Left renal cortex interstitium (tissue), 4 donors: ENCODE results near the gene ZNG1B. TPM values are rescaled to one million over a fixed set of nuclear protein-coding genes. Genes with fewer than 3 reads are reported as not detected.
"Not testable (repeated sequence)": the region's sequence is repeated elsewhere in the genome, so short reads cannot be mapped to it uniquely, and the experiment has no call there.

Source experiments
- DNase-seq, 4 donors: peaks; one replicate each; pipeline ENCODE4 v3.0.0-alpha.2; 2013; ENCODE audit warnings: low read depth in 4 of 4, low spot score in 2 of 4, missing footprints in 1 of 4
- polyA plus RNA-seq, 4 donors: library from polyadenylated mRNA; unstranded; fragments of 120-200 nt; gene quantifications; one replicate each; pipeline ENCODE4 v1.2.1, GENCODE V29; 2013; ENCODE audit not compliant: insufficient read length in 4 of 4

Gene ZNG1B
- polyA plus RNA-seq, result 10 to 100 TPM; 51.4 to 66.3 (median 53.8) TPM

DNA sequence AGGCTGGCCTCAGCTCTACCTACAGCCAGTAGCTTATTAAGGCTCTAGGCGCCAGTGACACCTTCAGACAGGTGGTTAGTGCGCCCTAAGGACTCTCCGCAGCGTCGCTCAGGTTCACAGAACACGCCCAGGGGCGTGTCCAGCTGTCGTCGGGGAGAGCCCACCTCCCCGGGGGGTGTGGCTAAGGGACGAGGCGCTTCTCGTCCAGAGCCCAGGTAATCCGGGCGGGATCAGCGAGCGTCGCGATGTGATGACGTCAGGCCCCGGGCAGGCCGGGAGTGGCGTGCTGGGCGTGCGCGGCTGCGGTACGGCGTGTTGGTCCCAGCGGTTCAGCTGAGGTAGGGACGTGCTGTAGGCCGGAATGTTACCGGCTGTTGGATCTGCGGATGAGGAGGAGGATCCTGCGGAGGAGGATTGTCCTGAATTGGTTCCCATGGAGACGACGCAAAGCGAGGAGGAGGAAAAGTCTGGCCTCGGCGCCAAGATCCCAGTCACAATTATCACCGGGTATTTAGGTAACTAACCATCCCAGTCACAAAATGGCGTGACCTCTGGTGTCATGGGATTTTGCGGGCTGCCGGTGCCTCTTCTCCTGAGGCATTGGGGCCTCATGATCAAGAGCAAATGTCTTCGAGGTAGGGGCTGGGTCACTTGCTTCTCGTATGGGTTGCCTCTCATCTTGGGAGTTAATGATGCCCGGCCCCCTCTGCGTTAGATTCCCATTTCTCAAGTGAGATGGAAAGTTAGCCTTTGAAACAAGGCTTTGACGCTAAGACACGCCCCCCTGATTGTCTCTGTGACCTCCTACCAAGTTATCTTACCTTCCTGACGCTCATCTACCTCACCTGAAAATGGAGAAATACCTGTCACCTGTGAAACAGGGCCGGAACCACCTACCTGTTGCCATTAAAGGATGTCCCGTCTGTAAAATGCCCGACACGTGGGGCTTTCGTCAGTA is at the start of gene ZNG1B:
Gene ZNG1B (plus strand): TSS at position 184 of the 958 bp plus-strand sequence. CDS start 178 bp downstream, at position 362.
- peak in 3 of 4 donors; percentile 1 to 5 (median 2) for DNase-seq

DNA sequence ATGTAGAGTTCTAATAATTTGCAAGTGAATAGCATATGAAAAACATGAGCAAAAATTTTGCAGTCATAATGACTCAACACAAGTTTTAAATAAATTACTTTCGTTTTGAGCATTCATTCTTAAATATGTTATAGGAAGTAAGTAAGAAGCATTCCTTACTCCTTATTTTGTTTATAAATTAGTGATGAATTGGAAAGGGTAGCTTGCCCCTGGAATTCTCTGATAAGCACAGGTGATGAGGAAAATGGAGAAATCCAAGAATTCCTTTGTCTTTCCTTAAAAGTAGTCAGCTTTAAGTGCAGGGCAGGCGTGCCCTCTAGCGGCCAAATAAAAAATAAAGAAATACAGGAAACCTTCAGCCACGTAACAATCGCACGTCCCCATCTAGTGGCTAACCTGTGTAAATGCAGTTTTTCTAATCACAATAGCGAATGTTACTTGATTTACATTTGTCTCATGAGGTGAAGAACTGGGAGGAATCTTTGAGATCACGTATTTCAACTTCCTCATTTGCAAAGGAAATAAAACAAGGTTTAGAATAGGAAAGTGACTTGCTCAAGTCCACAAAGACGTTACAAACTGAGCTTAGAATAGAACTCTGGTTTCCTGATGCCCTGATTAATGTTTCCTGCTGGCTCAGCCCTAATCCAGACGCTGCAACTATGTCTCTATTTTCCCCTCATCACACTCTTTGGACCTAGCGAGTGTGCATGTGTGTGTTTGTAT is 47.2 kb upstream of the ZNG1B start:
- peak in 3 of 4 donors; percentile 59 to 67 (median 61) for DNase-seq

DNA sequence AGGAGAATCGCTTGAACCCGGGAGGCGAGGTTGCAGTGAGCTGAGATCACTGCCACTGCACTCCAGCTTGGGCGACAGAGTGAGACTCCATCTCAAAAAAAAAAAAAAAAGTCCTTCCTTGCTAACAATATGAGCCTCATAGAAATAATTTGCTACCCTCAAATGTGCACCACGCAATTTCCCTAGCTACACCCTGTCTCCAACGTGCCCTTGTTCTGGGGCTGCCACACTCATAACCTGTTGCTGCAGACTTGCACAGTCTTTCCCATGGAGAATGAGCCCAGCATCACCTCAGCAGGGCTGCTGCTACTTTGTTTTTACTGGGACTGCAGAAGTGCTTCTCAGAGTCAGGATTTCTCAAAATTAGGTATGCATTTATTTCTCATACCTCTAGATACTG is 46.4 kb upstream of the ZNG1B start:
- no peak for DNase-seq

DNA sequence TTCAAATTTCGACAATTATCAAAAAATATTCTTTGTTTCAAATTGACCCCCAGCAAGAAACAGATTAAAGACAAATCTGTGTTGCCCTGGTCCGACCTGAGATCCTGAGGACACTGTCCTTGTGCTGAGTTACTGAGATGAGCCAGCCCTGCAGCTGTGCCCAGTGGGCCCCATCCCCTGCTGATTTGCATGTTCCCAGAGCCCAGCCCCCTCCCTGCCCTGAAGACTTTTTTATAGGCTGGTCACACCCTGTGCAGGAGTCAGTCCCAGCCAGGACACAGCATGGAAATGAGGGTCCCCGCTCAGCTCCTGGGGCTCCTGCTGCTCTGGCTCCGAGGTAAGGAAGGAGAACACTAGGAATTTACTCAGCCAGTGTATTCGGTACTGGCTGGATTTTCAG is 31.4 kb upstream of the ZNG1B start:
- no peak for DNase-seq

DNA sequence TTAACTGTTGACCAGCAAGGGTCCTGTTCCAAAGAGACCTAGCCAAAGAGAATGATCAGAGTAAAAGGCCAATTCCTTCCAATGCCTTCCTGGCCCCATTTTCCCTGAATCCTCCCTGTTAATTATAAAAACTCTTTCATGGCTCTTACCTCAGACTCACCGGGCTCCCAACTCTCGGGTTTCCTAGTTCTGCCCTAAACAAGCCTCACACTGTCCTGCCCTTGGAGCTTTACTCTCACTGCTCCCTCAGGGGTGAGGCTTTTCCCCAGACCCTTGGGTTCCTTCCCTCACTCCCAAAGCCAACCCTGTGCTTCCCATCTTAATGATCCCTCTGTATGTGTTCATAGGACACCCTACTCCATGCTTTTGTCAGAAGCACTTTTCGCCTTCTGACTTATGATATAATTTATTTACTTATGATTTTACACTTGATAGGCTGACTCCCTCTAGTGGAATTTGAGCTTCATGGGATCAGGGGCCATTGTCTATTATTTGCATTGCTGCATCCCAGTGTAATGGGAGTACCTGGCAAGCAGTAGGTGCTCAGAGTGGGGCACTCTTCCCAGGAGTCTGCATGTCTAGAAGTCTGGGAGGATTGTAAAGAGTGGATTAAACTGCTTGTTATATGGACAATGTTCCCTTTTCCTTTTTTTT is 29.9 kb upstream of the ZNG1B start:
- no peak for DNase-seq

DNA sequence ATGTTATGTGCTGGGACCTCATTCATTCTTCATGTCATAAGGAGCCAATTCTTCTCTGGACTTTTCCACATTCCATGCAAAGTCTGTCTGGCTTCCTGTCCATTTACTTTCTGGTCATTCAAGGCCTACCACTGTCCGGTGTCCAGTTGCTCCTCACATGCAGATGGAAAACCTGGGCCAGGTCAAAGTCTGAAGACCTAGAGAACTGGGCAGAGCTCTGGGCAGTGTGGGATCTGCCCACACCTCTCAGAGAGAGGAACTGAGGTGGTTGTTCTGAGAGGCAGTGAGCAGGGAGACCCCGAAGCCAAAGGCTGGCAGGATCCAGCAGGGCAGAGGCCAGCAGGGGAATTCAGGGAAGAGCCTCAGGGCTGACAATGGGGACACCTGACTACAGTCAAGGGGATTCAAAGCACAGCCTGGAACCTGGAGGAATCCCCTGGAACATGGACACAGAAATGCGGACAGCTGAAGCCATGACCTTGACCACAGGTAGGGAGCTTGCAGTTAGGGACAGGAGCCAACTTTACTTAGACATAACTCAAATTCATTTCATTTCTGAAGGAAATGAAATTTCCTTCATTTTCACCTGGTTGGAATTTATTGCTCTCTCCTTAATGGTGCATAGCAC is 25.7 kb upstream of the ZNG1B start:
- not testable (repeated sequence) for DNase-seq

DNA sequence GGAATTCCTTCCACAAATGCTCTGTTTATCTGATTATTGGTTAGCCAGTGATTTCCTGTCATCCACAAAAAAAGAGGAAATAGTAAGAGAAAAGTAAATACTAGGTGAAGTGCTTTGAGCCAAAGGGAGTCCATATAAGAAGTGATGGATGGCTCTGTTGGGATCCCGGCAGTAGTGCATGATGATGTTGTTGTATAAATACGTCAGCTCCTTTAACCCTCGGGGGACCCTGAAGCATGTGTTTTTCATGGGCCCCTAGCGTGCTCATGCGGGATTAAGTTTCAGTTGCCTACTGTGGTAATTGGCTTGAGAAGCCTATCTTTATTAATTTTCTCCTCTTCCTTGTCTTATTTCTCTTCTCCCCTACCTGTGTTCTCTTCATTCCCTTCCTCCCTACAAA is 24.7 kb upstream of the ZNG1B start:
- not testable (repeated sequence) for DNase-seq

DNA sequence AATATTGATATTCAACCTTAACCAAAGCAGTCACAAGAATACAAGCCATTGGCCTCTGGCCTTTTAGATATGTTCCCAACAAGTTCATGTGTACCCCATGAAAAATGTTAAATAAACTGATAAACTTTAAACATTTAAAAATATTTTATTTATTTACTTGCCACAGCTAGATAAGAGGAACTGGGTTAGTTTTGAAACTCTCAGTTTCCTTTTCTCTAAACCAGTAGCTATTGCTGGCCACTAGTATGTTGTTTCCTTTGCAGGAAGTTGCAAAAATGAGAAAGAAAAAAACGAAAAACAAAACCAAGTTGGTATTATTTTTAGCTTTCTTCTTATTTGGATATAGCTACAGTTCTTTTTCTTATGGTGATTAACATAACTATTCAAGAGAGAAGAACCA is 5.7 kb upstream of the ZNG1B start:
- not testable (repeated sequence) for DNase-seq

DNA sequence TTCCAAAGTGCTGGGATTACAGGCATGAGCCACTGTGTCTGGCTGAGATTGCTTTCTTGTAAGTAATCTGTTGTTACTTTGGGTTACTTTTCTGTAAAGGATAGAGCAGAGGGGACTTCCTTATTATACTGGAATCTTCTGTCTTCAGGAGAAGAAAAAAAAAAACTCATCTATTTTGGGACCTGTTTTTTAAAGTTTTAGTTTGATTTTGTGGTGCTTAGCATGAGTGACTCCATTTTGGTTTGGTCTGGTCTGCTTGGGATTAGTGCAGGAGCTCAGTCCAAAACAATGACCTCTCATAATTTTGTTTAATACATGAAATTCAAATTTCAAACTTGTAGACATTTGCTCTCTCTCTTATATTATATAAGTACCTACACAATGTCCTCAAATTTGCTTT is 4.0 kb upstream of the ZNG1B start:
- not testable (repeated sequence) for DNase-seq

DNA sequence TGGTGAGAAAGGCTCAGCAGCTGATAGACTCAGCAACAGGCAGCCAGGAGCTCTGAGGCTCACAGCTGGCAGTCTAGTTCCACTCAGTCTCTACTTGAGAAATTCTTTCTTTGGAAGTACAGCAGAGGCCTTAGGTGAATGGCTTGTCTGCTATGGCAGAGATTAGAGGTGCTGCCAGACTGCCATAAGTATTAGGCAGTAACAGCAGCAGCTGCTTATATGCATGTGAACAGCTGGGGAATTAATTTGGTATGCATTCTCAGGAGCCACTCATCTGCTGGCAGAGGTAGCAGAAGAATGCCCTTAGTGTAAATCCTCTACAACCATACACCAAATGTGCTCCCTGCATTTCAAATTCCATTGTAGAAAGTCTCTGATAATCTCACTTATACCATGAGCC is 28.3 kb downstream of the ZNG1B start:
- DNase-seq, result not testable (repeated sequence)

DNA sequence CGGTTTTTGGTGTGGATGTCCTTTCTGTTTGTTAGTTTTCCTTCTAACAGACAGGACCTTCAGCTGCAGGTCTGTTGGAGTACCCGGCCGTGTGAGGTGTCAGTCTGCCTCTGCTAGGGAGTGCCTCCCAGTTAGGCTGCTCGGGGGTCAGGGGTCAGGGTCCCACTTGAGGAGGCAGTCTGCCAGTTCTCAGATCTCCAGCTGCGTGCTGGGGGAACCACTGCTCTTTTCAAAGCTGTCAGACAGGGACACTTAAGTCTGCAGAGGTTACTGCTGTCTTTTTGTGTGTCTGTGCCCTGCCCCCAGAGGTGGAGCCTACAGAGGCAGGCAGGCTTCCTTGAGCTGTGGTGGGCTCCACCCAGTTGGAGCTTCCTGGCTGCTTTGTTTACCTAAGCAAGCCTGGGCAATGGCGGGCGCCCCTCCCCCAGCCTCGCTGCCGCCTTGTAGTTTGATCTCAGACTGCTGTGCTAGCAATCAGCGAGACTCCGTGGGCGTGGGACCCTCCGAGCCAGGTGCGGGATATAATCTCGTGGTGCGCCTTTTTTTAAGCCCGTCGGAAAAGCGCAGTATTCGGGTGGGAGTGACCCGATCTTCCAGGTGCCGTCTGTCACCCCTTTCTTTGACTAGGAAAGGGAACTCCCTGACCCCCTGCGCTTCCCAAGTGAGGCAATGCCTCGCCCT is 39.3 kb downstream of the ZNG1B start:
- DNase-seq, result not testable (repeated sequence)

DNA sequence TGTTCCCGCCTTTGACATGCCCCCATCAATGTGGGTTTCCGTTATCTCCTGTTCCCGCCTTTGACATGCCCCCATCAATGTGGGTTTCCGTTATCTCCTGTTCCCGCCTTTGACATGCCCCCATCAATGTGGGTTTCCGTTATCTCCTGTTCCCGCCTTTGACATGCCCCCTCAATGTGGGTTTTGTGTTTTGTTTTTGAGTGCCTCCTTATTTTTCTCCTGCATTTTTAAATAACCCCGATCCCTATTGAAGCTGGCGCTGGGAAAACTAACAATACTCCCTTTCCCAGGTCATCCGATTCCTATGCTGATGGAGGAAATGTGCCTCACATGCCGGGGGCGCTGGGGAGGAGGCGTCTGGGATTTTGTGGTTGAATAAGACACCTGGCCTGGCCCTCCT is 59.0 kb downstream of the ZNG1B start:
- DNase-seq, result not testable (repeated sequence)

DNA sequence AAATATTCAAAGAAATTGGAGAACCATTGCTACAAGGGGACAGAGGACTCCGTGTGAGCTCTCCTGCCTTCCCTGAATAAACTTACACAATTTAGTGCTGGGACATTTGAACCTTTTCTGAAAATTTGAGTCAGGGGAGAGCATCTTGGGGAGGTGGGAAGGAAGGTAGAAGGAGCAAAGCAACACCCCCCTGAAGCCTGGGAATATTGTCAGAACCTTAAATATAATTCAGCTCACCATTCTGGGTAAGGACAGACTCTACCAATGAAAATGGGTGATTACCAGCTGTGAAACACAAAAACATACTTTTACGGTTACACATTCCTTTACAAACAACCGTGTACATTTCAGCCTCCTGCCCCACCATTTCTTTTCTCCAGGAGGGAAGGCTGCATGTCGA is 60.9 kb downstream of the ZNG1B start, which contains the start of gene FOXD4L1:
Gene FOXD4L1 (plus strand): TSS at position 301 of the 400 bp plus-strand sequence. CDS start 592 bp downstream, outside the sequence.
- DNase-seq, result not testable (repeated sequence)

DNA sequence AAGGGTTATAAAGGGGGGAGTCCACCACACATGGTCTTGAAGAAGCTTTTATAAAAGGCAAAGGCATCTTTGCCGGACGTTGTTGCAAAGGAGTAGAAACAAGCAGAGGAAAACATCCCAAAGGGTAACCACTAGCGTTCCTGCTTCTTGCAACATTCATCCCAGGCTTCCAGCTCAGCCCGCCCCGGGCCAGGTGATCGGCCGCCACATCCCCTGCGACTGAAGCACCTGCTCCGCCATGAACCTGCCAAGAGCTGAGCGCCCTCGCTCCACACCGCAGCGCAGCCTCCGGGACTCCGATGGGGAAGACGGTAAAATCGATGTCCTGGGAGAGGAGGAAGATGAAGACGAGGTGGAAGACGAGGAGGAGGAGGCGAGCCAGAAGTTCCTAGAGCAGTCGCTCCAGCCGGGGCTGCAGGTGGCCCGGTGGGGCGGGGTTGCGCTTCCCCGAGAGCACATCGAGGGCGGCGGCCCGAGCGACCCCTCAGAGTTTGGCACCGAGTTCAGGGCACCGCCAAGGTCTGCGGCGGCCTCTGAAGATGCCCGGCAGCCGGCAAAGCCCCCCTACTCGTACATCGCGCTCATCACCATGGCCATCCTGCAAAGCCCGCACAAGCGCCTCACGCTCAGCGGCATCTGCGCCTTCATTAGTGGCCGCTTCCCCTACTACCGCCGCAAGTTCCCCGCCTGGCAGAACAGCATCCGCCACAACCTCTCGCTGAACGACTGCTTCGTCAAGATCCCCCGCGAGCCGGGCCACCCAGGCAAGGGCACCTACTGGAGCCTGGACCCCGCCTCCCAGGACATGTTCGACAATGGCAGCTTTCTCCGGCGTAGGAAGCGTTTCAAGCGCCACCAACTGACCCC is 61.8 kb downstream of the ZNG1B start:
- not testable (repeated sequence) for DNase-seq

DNA sequence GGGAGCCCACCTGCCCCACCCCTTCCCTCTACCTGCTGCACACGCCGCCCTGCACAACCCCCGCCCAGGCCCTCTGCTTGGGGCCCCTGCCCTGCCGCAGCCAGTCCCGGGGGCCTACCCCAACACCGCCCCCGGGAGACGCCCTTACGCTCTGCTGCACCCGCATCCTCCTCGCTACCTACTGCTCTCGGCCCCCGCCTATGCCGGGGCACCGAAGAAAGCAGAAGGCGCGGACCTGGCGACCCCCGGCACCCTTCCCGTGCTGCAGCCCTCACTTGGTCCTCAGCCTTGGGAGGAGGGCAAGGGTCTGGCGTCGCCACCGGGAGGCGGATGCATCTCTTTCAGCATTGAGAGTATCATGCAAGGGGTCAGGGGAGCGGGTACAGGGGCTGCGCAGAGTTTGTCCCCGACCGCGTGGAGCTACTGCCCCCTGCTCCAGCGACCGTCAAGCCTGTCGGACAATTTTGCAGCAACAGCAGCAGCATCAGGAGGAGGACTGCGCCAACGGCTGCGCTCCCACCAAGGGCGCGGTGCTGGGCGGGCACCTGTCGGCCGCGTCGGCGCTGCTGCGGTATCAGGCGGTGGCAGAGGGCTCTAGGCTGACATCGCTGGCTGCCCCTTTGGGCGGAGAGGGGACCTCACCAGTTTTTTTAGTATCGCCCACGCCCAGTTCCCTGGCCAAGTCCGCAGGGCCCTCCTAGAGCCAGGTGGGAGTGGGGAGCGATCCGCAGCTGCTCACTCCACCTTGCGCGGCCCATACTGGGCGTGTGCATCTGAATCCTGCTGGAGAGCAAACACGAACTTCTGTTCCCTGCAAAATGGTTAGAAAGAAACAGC is 62.6 kb downstream of the ZNG1B start:
- not testable (repeated sequence) for DNase-seq

DNA sequence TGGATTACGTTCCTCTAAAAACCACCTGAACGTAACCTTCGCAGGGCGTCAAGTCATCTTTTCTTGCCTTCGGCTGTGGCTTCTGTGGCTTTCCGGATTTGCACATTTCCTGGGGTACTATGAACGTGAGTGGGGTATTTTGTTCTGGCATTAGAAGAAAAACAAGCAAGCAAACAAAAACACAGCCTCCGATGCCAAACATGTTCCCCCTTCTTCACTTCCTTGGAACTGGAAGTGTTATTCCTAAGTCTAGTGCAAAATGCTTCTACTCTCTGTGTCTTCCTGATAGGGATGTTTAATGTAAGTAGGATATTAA is 63.2 kb downstream of the ZNG1B start:
- not testable (repeated sequence) for DNase-seq

DNA sequence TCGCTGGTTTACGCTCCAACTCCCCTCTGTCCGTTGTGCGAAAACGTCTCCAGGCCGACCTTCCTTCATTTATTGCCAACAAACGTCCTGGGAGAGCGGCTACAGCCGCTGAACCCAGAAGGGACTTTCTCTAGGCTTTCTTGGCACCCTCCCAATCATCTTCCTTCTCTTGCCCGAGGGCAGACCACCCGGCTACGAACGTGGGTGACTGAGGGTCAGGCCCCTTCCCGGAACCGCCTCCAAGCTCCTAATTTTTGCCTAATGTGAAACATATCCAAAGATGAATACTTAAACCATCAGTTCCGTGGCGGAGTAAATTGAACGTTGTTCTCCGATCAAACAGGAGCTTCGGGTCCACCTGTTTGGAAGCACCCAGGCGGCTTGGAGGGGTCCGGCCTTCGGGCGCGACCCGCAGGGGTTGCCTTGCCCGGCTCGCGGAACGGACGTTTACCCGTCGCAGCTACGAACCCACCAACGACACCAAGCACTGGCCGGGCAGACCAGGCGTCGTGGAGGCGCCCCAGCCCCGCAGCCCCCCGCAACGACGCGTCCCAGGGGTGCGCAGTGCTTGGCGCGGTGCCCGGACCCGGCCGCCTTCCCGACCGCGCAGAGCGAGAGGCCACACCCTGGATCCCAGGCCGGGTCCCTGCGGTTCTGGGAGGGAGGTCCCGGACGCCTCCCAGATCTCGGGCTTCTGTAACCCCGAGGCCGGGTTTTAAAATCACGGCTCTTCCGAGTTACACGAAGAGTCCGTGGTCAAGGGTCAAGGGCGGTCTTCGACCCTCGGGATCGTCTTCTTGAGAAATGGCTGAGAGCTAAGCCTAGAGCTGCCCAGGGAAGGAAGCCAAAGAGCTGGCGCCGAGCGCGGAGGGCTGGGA is 65.0 kb downstream of the ZNG1B start:
- DNase-seq, result not testable (repeated sequence)
